ENCODE data around the gene MRPL39.
A peak's percentile ranks its signal among the peaks of the same experiment; 100 is the strongest.

The MRPL39 gene

DNA sequence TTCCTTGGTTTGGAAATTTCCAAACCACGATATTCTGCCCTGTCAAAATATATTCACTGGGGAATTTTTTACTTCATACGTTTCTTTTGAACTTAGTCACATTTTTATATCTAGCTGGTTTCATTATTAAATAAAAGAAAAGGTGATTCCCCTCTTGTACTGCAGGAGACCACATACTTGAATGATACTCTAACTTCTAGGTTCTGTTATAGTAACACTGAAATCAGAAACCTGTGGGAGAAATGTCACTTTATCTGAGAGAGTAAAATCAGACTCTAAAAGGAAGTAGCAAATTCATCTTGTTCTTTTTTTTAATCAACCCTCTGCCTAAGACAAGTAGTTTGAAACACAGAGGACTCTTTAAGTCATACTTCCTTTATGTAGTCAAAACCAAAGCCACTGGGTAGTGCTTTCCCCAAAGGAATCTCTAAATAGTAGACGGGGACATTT is 34.4 kb downstream of the MRPL39 start:
- DNase-seq (ENCODE audit: insufficient read length, low spot score) (no peak), FAIRE-seq (no peak)
- TF ChIP-seq TAF1 (IDR thresholded peaks at IDR 0.05; ENCODE audit: low read depth, low read length) (no peak), SPI1 (IDR thresholded peaks at IDR 0.05; ENCODE audit: low read depth, low read length) (no peak), POLR2A (IDR thresholded peaks at IDR 0.05; ENCODE audit: low read depth, low read length) (peak; percentile 67; the same call in 1 of the 2 replicates), POLR2AphosphoS5 (IDR thresholded peaks at IDR 0.05; ENCODE audit: low read depth, low read length) (peak; percentile 82; the same call in 1 of the 2 replicates), POU2F2 (IDR thresholded peaks at IDR 0.05; ENCODE audit: low read depth, low read length) (no peak)

DNA sequence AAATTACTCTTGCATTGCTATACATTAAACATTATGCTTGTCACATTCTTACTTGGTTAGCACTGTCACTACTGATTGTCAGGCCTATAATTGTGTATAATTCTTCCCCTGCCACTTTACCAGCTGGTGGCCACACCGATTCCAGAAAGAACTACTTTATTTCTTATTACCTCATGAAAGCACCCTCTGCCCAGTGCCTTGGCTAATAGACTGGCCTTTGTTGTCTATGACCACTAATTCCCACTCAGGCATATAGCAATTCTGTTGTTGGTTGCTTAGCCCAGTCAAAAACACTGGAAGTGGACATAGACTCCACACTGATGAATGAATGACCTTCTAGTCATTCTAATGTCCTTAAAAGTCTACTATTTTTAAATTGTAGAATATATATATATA is 35.6 kb downstream of the MRPL39 start:
- DNase-seq (ENCODE audit: insufficient read length, low spot score) (no peak), FAIRE-seq (peak; percentile 87)
- no peak for TF ChIP-seq SPI1 (IDR thresholded peaks at IDR 0.05; ENCODE audit: low read depth, low read length)
- TF ChIP-seq POLR2A (IDR thresholded peaks at IDR 0.05; ENCODE audit: low read depth, low read length), result peak; percentile 84
- TF ChIP-seq POLR2AphosphoS5 (IDR thresholded peaks at IDR 0.05; ENCODE audit: low read depth, low read length), result peak; percentile 89
- TF ChIP-seq TAF1 (IDR thresholded peaks at IDR 0.05; ENCODE audit: low read depth, low read length), result no peak
- TF ChIP-seq PAX5 (IDR thresholded peaks at IDR 0.05; ENCODE audit: insufficient read depth, low read length, severe bottlenecking), result no peak
- no peak for TF ChIP-seq POU2F2 (IDR thresholded peaks at IDR 0.05; ENCODE audit: low read depth, low read length)

DNA sequence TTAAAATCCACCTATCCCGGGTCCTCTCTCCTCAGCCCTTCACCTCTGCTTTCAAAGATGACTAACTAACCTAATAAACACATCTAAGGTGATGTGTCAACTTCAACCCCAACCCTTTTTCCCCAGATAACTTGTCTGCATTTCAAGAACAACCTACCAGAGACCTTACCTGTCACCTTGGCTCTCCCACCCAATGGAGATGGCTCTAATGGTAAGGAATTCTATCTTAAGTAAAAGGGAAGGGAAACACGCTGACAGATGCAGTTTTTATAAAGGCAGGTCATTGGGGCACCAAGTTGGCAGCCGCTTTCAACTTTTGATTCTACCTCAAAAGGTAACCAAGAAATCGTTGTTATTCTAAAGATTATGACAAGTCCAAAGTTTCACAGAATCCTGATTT is 37.6 kb downstream of the MRPL39 start:
- TF ChIP-seq POLR2A (IDR thresholded peaks at IDR 0.05; ENCODE audit: low read depth, low read length) (peak; percentile 96), POLR2AphosphoS5 (IDR thresholded peaks at IDR 0.05; ENCODE audit: low read depth, low read length) (peak; percentile 91), POU2F2 (IDR thresholded peaks at IDR 0.05; ENCODE audit: low read depth, low read length) (peak; percentile 84), TAF1 (IDR thresholded peaks at IDR 0.05; ENCODE audit: low read depth, low read length) (no peak)
- peak; percentile 57 for FAIRE-seq

DNA sequence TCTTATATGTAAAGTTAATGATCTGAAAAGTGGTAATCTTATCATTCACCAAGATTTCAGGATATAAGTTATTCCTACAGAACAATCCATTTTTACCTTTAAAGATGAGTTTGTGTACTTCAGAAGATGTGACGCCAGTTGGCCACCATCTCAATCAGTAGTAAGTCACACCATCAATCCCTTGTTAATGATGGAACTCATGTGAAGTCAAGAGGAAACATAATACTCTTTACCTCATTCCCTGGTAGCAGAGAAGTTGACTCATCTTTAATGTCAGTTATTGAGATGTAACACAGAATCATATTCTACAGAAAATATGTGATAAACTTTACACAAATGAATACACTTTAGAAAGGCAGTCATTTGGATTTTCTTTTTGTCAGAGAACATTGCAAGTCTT is 38.2 kb downstream of the MRPL39 start:
- FAIRE-seq, result no peak
- no peak for TF ChIP-seq TAF1 (IDR thresholded peaks at IDR 0.05; ENCODE audit: low read depth, low read length)
- peak; percentile 39 for TF ChIP-seq POLR2AphosphoS5 (IDR thresholded peaks at IDR 0.05; ENCODE audit: low read depth, low read length)
- no peak for DNase-seq (ENCODE audit: insufficient read length, low spot score)

More for the DNA sequence above, 37.6 kb downstream of the MRPL39 start:
- no peak for DNase-seq (ENCODE audit: insufficient read length, low spot score)

DNA sequence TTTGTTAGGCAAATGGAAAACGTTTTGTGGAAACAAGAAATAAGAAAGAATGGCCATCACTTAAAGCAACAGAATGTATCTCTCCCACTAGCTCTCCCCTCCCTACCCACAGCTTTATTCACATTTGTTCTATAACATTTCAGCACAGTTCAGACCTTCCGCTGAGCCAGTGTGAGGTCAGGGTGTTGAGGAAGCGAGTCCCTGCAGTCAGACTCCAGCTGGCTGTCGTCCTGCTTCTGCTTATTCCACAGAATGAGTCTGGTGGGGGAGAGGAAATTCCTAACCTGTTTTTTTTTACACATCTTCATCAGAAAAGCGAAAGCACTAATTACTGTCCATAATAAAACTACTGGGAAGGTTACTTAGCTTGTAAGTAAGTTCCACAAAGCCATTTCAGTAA is 39.0 kb downstream of the MRPL39 start:
- DNase-seq (ENCODE audit: insufficient read length, low spot score) (no peak), FAIRE-seq (peak; percentile 82)
- TF ChIP-seq POLR2AphosphoS5 (IDR thresholded peaks at IDR 0.05; ENCODE audit: low read depth, low read length) (peak; percentile 99), SPI1 (IDR thresholded peaks at IDR 0.05; ENCODE audit: low read depth, low read length) (peak; percentile 19), TAF1 (IDR thresholded peaks at IDR 0.05; ENCODE audit: low read depth, low read length) (no peak), PAX5 (IDR thresholded peaks at IDR 0.05; ENCODE audit: insufficient read depth, low read length, severe bottlenecking) (no peak), POU2F2 (IDR thresholded peaks at IDR 0.05; ENCODE audit: low read depth, low read length) (peak; percentile 88), POLR2A (IDR thresholded peaks at IDR 0.05; ENCODE audit: low read depth, low read length) (peak; percentile 99)

DNA sequence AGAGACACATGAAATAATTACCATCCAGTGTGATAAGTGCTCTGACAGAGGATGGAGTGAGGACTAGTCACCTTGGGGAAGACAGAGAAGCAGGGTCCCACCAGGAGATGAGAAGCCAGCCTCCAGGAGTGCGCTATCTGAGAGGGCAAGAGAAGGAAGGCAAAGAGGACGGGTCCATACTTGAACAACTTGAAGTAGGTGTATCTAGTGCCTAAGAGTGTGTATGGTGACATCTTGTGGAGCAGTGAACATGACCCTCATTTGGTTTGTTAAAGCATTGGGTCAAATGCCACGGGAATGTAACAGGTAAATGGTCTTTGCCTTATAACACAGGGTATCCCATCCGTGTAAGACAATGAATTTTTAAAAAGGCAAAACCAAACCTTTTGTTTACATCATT is 39.8 kb downstream of the MRPL39 start:
- peak; percentile 84 for FAIRE-seq
- no peak for DNase-seq (ENCODE audit: insufficient read length, low spot score)
- TF ChIP-seq PAX5 (IDR thresholded peaks at IDR 0.05; ENCODE audit: insufficient read depth, low read length, severe bottlenecking) (no peak), POU2F2 (IDR thresholded peaks at IDR 0.05; ENCODE audit: low read depth, low read length) (peak; percentile 75; the same call in 1 of the 2 replicates), POLR2AphosphoS5 (IDR thresholded peaks at IDR 0.05; ENCODE audit: low read depth, low read length) (peak; percentile 96), POLR2A (IDR thresholded peaks at IDR 0.05; ENCODE audit: low read depth, low read length) (peak; percentile 96), TAF1 (IDR thresholded peaks at IDR 0.05; ENCODE audit: low read depth, low read length) (no peak; the same call in 1 of the 2 replicates)

DNA sequence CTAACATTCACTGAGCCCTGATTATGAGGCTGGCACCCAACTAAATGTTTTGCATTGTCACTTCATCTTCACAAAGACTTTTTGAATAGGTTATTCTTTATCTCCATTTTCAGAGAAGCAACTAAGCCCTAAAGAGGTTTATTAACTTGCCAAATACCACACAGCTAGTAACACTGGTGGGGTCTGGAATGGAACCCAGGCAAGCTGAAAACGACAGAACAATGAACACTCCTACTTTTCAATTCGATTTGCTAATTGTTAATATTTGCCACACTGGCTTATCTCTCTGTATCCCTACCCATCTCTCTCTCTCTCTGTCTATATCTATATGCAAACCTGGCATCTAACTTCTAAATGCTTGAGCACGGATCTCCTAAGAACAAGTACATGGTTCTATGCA is 40.6 kb downstream of the MRPL39 start:
- no peak for DNase-seq (ENCODE audit: insufficient read length, low spot score)
- TF ChIP-seq POLR2AphosphoS5 (IDR thresholded peaks at IDR 0.05; ENCODE audit: low read depth, low read length) (peak; percentile 91), TAF1 (IDR thresholded peaks at IDR 0.05; ENCODE audit: low read depth, low read length) (peak; percentile 38; the same call in 1 of the 2 replicates), POU2F2 (IDR thresholded peaks at IDR 0.05; ENCODE audit: low read depth, low read length) (peak; percentile 46), PAX5 (IDR thresholded peaks at IDR 0.05; ENCODE audit: insufficient read depth, low read length, severe bottlenecking) (no peak), SPI1 (IDR thresholded peaks at IDR 0.05; ENCODE audit: low read depth, low read length) (no peak), POLR2A (IDR thresholded peaks at IDR 0.05; ENCODE audit: low read depth, low read length) (peak; percentile 74; the same call in 1 of the 2 replicates)
- FAIRE-seq, result peak; percentile 48

DNA sequence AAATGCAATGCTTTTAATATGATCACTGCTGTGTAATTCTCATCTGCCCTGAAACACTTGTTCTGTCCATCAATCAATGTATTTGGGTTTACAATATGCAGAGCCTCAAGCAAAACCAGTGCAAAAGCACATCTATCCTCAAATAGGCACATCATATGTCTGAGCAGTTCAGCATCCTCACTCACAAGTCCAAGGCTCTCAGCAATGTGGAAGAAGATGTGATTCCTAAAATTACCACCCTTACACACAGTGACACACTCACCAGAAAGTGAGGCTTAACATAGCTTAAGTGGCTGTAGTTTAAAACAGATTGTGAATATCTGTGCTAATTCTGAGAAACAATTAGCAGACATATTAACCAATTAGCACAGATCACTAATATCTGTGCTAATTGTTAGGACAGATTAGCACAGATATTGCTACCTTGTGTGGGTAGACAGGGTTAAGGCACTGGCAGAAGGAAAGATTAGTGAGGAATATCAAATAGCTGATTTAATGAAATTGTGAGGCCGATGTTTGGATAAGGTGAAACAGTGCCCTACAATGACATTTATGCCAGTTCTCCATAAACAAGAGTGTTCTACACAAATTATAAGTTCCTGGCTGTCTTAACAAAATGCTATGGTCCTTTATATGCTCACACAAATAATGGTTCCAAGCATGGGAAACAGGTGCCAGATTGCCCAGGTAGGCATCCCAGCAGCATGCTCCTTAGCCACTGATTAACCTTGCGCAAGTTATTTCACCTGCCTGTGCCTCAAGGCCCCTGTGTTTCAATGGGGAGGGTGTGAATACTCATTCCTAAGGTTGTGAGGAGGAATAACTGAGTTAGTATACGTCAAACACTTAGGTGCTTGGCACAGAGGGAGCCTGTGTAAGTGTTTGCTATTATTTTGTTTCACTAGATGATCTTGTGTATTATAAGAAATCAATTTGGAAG is 41.7 kb downstream of the MRPL39 start:
- DNase-seq (ENCODE audit: insufficient read length, low spot score), result no peak
- TF ChIP-seq POLR2AphosphoS5 (IDR thresholded peaks at IDR 0.05; ENCODE audit: low read depth, low read length) (peak; percentile 98), POU2F2 (IDR thresholded peaks at IDR 0.05; ENCODE audit: low read depth, low read length) (peak; percentile 88), PAX5 (IDR thresholded peaks at IDR 0.05; ENCODE audit: insufficient read depth, low read length, severe bottlenecking) (no peak), POLR2A (IDR thresholded peaks at IDR 0.05; ENCODE audit: low read depth, low read length) (peak; percentile 94), TAF1 (IDR thresholded peaks at IDR 0.05; ENCODE audit: low read depth, low read length) (peak; percentile 61; the same call in 1 of the 2 replicates), SPI1 (IDR thresholded peaks at IDR 0.05; ENCODE audit: low read depth, low read length) (no peak)
- peak; percentile 85 for FAIRE-seq

DNA sequence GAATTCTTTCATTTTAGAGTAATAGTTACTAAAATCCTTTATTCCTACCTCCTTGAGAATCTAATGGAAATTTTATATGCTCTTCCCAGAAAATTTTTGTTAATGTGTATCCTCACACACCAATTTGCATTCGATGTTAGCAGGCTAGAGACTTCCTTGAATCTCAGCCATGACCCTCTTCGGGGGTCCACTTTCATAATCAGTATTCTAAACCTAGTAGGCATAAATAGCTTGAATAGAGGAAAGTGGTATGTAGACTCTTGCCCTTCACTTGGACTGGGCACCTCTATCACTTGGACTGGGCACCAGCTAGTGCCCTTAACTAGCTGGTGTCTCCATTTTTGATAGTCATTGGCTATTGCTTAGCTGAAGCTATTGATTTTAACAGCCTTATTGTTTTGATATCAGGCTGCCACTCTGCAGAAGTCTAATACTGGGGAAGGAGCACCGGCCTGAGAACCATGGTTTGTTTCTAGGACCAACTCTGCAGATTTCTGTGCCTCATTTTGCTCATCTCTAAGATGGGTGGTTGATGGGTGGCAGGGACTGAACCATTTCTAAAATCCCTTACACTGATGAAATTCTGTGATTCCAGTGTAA is 42.8 kb downstream of the MRPL39 start:
- TF ChIP-seq SPI1 (IDR thresholded peaks at IDR 0.05; ENCODE audit: low read depth, low read length) (no peak), POLR2AphosphoS5 (IDR thresholded peaks at IDR 0.05; ENCODE audit: low read depth, low read length) (peak; percentile 94), TAF1 (IDR thresholded peaks at IDR 0.05; ENCODE audit: low read depth, low read length) (no peak), POLR2A (IDR thresholded peaks at IDR 0.05; ENCODE audit: low read depth, low read length) (peak; percentile 90)
- DNase-seq (ENCODE audit: insufficient read length, low spot score), result no peak
- FAIRE-seq, result peak; percentile 83
